ENCODE measurements around the gene RTL5.

GRCh38 chrX:72088761-72089160 is 43.0 kb downstream of the RTL5 start:
- no peak for TF ChIP-seq CTCF (IDR thresholded peaks at IDR 0.05; ENCODE audit: poor library complexity, severe bottlenecking)
- TF ChIP-seq TAF1 (IDR thresholded peaks at IDR 0.05; ENCODE audit: low read depth) = no peak
